Glutamatergic neuron (in vitro differentiated cells): ENCODE results near the gene BMPR1B. TPM values are rescaled to one million over a fixed set of nuclear protein-coding genes. Genes with fewer than 3 reads are reported as not detected.

Source experiments
- DNase-seq: peaks from one replicate; pipeline ENCODE4 v3.0.0; 2022
- H3K27ac Mint-ChIP-seq: one replicate; pipeline ENCODE4 v1.8.0; 2020; ENCODE audit warnings: mild to moderate bottlenecking, mixed read lengths, inconsistent platforms; ENCODE audit not compliant: unreplicated experiment
- H3K27me3 Mint-ChIP-seq: one replicate; pipeline ENCODE4 v1.8.0; 2020; ENCODE audit warnings: mild to moderate bottlenecking, moderate library complexity, mixed read lengths, inconsistent platforms; ENCODE audit not compliant: unreplicated experiment
- H3K36me3 Mint-ChIP-seq: one replicate; pipeline ENCODE4 v1.8.0; 2020; ENCODE audit warnings: mild to moderate bottlenecking, mixed read lengths, inconsistent platforms; ENCODE audit not compliant: unreplicated experiment
- H3K4me1 Mint-ChIP-seq: one replicate; pipeline ENCODE4 v1.8.0; 2020; ENCODE audit warnings: mild to moderate bottlenecking, low read depth, mixed read lengths, inconsistent platforms; ENCODE audit not compliant: unreplicated experiment
- H3K4me3 Mint-ChIP-seq: one replicate; pipeline ENCODE4 v1.8.0; 2020; ENCODE audit warnings: mild to moderate bottlenecking, mixed read lengths, inconsistent platforms; ENCODE audit not compliant: unreplicated experiment
- H3K9me3 Mint-ChIP-seq: one replicate; pipeline ENCODE4 v1.8.0; 2020; ENCODE audit warnings: mild to moderate bottlenecking, moderate library complexity, mixed read lengths, inconsistent platforms; ENCODE audit not compliant: unreplicated experiment
- total RNA-seq: library from RNA; stranded (reverse); fragmentation: NEBNext Ultra II Directional; extraction: Animal tissue kit (Norgen Biotek cat#: 25700); gene quantifications from one replicate; pipeline ENCODE4 v1.2.1, GENCODE V29; 2021; ENCODE audit not compliant: unreplicated experiment
- TF ChIP-seq, protein P1 (sequence below): fragments of 200-600 bp; sonication (generic); IDR thresholded peaks from one replicate; pipeline ENCODE4 v1.5.0; 2021; ENCODE audit not compliant: partially characterized antibody, unreplicated experiment

BMPR1B gene
- total RNA-seq, 1 donor from 2014 or later = 2.4 TPM

DNA sequence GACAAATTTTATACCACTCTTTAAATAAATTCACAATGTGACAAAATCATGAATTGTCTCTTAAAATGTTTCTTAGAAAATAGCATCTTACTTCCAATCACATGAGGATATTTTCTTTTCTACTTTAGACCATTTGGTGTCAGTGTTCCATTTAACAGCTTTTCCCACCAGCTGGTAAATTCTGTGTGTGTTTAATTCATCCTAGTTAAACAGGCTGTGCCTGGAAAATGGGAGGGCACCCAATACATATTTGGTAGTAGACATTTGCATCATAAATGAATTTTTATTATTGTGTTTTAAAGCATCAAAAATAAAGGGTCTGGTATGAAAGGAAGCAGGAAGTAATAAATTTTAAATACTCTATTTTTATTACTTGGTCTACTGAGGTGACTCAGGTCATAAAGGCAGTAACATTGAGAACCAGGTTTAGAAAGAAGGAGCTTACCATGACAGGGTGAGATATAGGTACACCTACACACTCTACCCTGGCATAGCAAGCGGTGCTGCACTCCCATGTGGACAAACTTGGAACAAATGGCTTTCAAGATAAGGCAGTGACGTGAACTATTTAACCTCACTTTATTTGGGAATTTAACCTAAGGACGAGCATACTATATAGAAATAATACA lies 344.5 kb downstream of the BMPR1B start:
- Mint-ChIP-seq H3K4me1 (peaks cover 2% of the 10 kb centered on the region), H3K27me3 (no peaks in the 10 kb centered on the region), H3K27ac (no peak overlapping the region), H3K36me3 (no peaks in the 10 kb centered on the region), H3K4me3 (no peak overlapping the region), H3K9me3 (no peaks in the 10 kb centered on the region)
- DNase-seq = no peak
- TF ChIP-seq, protein P1, sequence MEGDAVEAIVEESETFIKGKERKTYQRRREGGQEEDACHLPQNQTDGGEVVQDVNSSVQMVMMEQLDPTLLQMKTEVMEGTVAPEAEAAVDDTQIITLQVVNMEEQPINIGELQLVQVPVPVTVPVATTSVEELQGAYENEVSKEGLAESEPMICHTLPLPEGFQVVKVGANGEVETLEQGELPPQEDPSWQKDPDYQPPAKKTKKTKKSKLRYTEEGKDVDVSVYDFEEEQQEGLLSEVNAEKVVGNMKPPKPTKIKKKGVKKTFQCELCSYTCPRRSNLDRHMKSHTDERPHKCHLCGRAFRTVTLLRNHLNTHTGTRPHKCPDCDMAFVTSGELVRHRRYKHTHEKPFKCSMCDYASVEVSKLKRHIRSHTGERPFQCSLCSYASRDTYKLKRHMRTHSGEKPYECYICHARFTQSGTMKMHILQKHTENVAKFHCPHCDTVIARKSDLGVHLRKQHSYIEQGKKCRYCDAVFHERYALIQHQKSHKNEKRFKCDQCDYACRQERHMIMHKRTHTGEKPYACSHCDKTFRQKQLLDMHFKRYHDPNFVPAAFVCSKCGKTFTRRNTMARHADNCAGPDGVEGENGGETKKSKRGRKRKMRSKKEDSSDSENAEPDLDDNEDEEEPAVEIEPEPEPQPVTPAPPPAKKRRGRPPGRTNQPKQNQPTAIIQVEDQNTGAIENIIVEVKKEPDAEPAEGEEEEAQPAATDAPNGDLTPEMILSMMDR = no peak

DNA sequence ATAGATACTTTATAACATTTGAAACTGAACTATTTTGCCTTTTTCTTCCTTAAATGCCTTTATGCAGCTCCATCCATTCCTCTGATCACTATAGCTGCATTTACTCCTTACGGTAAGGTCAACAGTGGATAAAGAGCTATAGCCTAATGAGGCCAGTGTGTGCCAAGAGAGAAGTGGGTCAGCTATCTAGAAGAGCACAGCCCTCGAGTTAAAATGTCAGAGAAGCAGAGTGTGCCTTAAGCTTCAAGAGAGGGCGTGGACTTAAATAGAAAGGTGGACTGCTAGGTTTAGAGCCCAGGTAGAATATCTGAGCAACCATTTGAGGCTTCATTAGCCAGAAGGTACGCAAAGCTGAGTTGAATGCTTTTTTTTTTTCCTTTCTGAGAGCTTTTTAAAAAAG lies 347.4 kb downstream of the BMPR1B start:
- H3K36me3 Mint-ChIP-seq = no peaks in the 10 kb centered on the region
- H3K9me3 Mint-ChIP-seq = no peaks in the 10 kb centered on the region
- H3K4me3 Mint-ChIP-seq = no peak overlapping the region
- TF ChIP-seq, protein P1 = no peak
- DNase-seq = no peak
- no peak overlapping the region for H3K27ac Mint-ChIP-seq
- H3K4me1 Mint-ChIP-seq = peaks cover 8% of the 10 kb centered on the region
- peaks cover 1% of the 10 kb centered on the region for H3K27me3 Mint-ChIP-seq

DNA sequence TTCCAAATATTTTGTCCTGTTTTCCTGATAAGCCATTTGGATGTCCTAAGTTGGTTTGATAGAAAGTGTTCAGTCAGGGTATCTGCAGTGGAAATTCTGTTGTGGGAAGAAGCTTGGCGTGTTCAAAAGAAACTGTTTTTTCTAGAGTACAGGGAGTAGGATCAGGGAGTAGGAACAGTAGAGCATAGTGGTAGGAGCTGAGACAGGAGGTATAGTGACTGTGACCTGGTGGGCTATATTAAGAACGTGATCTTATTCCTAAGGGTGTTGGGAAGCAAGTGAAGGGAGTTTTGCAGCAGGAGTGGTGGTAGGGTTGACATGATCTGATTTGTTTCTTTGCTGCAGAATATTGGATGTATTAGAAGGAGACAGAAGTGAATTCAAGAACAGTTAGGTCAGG lies 348.2 kb downstream of the BMPR1B start:
- no peak for DNase-seq
- Mint-ChIP-seq H3K4me3 (no peak overlapping the region), H3K27me3 (peaks cover 1% of the 10 kb centered on the region), H3K27ac (no peak overlapping the region), H3K36me3 (no peaks in the 10 kb centered on the region), H3K9me3 (no peaks in the 10 kb centered on the region), H3K4me1 (peaks cover 8% of the 10 kb centered on the region)
- TF ChIP-seq, protein P1 = no peak

DNA sequence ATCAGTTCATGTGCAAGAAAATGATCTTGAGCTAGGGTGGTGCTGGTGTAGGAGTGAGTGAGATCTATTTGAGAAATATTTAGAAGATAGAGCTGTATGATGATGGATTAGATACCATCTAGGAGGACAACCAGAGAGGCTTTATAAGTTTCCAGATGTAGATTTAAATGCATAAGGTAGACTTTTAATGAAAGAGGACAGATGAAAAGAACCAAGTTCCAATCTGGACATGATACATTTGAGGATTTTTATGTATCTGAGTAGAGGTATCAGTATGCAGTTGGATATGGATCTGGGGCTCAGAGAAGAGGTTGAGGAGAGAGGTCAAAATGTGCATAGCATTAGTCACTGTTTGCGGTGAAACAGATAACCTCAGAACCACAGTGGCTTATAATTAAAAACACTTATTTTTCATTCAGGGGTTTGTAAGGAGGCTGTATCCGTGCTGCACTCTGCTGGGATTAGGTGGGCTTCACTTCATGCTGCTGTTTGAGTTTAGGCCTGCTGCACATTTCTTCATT lies 348.7 kb downstream of the BMPR1B start:
- no peak overlapping the region for H3K4me3 Mint-ChIP-seq
- no peaks in the 10 kb centered on the region for H3K9me3 Mint-ChIP-seq
- DNase-seq = no peak
- no peak overlapping the region for H3K27ac Mint-ChIP-seq
- H3K4me1 Mint-ChIP-seq = peaks cover 8% of the 10 kb centered on the region
- H3K27me3 Mint-ChIP-seq = peaks cover 1% of the 10 kb centered on the region
- TF ChIP-seq, protein P1 = no peak
- no peaks in the 10 kb centered on the region for H3K36me3 Mint-ChIP-seq

DNA sequence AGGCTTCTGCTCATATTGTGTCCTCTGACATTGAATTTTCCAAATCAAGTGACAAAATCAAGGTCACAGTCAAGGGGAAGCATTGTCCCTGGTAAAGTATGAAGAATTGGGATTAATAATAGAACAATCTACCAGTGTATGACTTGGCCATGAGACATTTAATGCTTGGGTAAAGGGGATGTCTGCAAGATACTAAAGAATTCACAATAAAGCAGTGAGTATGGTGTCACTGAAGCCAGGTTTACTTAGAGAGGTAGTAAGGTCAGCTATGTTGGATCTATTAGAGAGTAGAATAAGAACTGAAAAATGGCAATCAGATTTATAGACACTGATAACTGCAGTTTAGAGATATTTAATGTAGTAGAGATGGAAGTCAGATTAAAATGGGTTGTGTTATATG lies 349.2 kb downstream of the BMPR1B start:
- H3K9me3 Mint-ChIP-seq = no peaks in the 10 kb centered on the region
- TF ChIP-seq, protein P1 = no peak
- DNase-seq = no peak
- H3K27ac Mint-ChIP-seq = no peak overlapping the region
- peaks cover 1% of the 10 kb centered on the region for H3K27me3 Mint-ChIP-seq
- no peak overlapping the region for H3K4me3 Mint-ChIP-seq
- peaks cover 8% of the 10 kb centered on the region for H3K4me1 Mint-ChIP-seq
- H3K36me3 Mint-ChIP-seq = no peaks in the 10 kb centered on the region
